GM19395 (cell line): ENCODE measurements around the gene HRH3.

Source experiments
- ATAC-seq: cut with Tn5 transposase; IDR thresholded peaks from one replicate; pipeline ENCODE4 v1.9.1; 2021; ENCODE audit warnings: mild to moderate bottlenecking, moderate library complexity; ENCODE audit not compliant: unreplicated experiment

The HRH3 gene

DNA sequence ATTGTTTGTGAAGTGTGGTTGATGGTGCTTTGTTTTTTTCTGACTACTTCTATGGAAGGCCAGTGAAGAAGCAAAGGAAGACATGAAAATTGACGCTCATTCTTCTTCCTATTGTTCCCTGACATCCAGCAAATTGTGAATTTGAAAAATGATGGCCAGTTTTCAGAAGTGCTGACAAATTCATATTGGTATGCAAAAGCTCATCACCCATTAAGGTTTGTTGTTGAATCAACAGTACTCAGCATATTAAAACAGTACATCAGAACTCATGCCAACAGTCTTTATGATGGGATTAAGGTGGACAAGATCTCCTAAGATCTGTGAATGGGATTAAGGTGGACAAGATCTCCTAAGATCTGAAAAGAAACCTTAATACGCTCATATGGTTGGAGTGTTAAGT is 38.3 kb downstream of the HRH3 start:
- no peak for ATAC-seq

DNA sequence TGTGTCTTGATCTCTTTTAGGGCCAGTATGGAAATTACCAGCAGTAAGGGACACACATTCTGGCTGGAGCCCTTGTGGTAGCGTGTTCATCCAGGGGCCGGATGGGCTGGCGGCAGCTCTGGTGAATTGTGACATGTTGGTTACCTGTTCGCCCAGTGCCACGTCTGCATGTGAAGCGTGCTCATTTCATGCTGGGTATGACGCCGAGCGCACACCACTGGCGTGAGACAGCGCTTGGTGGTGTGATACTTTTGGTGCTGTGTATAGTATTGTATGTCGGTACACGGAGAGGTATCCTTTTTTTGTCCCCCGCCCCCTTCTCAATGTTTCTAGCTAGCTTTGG is 40.9 kb downstream of the HRH3 start:
- ATAC-seq = no peak

DNA sequence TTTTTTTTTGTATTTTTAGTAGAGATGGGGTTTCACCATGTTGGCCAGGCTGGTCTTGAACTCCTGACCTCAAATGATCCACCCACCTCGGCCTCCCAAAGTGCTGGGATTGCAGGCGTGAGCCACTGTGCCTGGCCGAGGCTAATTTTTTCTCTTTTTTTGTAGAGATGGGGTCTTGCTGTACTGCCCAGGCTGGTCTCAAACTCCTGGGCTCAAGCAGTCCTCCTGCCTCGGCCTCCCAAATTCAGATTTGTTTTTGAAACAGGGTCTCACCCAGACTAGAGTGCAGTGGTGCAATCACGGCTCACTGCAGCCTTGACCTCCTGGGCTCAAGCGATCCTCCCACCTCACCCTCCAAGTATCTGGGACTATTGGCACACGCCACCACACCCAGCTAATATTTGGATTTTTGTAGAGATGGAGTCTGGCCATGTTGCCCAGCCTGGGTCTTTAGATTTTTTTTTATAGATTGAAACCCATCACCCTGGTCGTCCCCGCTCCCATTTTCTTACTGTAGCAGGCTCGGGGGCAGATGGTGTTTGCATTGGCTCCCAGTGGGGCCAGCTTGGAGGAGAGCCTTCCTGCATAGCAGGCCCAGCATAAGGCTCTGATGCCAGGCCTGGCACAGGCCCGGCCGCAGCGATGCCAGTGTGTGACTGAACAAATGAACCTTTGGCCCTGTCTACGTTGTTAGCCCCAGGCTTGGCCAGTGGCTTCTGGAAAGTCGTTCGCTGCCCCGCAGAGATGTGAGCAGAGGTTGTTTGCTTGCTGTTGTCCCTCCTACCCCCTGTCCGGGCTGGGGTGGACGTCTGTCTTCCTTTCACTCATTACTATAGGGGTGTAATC is 41.5 kb downstream of the HRH3 start:
- ATAC-seq = no peak

DNA sequence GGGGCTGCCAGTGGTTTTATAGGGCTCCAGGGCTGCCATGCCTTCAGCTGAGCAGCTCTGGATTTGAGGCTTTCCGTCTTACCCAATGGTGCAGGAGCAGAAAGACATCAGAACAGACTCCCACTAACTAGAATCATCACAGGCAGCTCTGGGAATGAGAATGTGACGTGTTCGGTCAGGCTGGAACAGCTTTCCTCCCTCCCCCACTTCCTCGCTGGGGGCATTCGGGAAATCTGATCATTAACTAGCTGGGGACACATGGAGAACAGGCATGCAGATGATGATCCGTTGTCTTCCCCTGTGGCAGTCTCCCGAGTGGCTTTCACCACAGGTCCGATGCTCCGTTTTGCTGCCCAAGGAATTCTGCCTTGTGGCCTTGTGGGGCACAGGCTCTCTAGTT is 42.8 kb downstream of the HRH3 start:
- no peak for ATAC-seq

DNA sequence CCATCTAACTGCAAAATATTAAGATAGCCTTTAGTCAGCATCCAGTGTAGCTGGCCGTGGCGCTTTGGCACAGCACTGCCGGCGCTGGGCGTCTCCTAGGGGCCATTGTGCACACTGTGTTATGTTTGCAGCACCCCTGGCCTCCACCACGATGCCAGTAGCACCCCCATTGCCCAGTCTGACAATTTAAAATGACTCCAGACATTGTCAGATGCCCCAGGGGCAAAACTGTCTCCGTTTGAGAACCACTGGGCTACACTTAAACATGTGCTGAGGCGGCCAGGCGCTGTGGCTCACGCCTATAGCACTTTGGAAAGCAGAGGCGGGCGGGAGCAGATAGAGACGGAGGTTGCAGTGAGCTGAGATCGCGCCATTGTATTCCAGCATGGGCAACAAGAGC is 43.2 kb downstream of the HRH3 start:
- no peak for ATAC-seq

DNA sequence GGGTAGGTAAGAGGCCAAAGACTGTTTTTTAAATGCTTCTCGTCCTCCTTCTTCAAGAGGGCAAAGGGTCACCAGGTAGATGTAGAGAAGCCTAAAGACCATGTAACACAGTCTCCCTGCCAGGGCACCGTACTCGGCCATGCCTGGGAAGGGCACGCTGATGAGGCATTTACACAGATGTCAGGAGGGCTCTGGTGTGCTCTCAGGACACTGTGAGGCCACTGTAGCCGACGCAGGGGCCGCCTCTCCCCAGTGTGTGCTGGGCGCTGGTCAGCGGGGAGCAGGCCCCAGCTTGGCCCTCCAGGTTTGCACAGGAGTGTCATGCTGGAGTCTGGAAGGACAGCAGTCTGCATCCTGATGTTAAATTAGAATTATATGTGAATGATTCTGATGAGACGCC is 44.4 kb downstream of the HRH3 start:
- ATAC-seq = no peak

DNA sequence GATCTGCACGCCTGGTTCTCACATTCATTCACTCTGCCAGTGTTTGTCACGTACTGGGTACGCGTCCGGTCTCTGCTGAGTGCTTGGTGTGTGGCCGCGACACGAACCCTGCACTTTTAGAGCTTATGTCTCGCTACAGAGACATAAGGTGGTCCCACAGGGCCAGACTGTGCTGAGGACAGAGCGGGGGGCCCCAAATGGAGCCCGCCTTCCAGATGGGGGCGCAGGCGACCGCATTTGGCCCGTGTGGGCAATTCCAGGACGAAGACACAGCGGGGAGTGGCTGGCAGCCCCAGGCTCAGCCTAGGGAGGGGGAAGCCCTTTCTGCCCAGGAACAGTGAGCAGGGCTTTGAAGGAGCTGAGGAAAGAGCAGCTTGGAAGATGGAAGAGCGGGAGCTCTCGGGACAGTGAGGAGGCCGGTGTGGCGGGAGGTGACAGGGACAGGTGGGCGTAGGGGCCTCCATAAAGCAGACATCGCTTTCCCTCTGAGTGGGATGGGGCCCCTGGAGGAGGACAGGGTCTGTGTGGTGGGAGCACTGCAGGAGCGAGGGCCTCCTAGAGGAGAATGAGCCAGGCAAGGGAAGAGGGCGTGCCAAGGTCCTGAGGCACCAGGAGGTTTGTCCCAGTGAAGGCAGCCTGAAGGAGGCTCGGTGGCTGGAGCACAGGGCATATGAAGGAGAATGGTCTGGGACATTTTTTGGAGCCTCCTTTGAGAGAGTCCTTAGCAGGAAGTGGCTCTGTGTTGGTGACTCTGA is 45.0 kb downstream of the HRH3 start:
- ATAC-seq = no peak

DNA sequence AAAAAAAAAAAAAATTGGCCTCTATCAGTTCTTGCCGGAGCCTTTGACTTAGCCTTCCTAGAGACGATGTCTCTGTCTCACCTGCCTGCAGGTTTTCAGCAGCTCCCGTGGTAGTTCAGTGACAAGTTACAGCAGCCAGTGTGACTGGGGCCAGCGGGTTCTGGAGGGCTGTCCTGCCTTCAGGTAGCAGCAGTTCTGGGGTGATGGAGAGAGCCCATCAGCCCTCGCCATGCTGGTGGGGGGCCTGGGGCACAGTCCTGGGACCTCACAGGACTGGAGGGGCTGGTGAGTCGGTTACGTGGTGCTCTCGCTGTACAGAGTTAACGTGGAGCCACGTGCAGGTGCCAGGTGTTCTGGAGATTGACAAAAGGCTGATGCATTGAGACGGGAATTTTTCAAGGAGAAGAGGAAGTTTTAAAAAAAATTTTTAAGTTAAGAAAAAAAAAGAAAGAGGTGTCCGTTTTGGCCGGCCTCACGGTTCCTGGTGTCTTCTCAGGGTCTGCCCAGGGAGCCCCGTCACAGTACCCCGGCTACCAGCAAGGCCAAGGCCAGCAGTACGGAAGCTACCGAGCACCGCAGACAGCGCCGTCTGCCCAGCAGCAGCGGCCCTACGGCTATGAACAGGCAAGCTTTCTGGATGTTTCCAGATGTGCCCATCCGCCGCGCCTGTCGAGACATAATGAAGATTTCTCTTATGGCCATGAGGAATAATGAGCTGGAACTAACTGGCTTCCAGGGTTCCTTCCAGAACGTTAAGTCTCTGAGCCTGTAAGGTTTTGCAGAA is 45.9 kb downstream of the HRH3 start:
- ATAC-seq = no peak

DNA sequence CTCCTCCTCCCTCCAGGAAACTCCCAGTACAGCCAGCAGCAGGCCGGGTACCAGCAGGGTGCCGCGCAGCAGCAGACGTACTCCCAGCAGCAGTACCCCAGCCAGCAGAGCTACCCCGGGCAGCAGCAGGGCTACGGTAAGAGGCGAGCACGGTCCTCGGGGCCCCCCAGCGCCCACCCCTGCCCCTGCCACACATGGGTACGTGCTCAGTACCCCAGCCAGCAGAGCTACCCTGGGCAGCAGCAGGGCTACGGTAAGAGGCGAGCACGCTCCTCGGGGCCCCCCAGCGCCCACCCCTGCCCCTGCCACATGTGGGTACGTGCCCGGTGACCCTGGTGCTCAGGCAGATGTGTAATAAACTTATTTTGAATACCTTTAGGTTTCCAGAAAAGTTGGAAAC is 47.4 kb downstream of the HRH3 start:
- ATAC-seq = no peak

DNA sequence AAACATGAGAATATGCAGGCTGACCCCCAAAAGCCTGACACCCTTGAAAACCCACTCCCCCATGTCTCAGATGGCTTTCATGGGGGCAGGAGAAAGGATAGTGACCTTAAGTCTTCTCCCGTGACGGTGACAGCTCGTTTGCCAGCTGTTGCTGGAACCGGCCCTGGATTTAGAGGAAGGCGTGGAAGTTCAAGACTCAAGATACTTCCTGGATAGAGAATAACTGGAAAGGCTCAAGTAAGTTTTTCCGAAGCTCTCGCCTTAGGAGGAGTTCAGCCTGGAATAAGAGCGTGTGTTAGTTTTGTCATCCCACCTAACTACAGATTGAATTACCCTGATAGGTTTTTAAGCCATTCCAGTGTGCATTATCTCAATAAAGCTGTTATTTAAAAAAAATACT is 48.8 kb downstream of the HRH3 start:
- no peak for ATAC-seq

DNA sequence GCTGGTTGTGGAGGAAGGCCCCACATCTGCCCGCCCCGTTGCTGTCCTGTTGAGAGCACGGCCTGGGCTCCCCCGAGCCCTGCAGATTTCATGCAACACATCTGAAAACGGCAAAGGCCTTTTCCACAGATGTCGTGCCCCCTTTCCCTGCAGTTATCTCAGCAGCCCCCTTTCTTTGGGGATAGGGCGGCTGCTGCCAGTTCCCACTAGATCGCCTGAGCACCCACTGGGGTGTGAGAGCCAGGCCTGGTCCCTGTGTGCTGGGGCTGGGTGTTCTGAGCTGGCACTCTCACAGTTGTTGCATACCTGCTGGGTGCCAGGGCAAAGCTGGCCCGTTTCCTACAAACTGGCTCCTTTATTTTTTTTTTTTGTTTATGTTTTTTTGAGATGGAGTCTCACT is 49.5 kb downstream of the HRH3 start:
- no peak for ATAC-seq

DNA sequence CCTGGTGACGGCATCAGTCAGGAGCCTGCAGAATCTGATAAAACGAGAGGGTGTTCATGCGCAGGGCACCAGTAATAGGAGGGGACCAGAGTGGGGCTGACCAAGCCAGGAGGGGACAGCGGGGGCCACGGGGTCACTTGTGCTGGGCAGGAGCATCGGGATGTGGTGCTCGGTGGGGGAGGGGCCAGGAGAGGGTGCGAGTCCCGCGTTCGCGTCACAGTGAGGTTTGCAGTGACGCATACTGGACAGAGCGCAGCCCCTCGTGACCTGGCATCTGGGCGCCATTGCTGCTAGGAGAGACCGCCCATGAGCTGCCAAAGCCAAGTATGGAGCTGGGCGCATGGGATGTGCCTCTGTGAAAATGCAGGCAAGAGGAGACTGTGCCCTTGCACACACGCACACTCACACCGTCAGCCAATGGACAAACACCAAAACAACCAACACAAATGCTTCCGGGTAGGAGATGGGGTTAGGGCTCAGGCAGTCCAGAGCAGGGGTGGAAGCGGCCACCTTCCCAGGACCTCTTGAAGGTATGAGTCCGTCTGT is 51.1 kb downstream of the HRH3 start:
- no peak for ATAC-seq

DNA sequence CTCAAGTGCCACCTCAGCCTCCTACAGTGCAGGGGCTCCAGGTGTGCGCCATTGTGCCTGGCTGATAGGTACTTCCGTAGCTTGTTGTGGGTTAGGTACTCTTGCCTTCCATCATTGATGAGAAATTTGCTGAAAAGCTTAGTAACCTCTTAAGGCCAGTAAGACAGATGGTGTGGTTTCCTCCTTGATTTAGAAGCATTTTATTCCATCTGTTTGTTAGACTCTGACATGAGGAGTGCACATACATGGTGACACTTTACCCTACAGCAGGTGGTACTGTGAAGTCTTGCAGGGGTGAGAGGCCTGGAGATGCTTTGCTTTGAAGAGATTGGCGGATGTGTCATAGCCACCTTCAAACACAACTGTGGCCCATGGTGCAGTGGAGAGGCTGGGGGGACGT is 52.0 kb downstream of the HRH3 start:
- ATAC-seq = no peak

DNA sequence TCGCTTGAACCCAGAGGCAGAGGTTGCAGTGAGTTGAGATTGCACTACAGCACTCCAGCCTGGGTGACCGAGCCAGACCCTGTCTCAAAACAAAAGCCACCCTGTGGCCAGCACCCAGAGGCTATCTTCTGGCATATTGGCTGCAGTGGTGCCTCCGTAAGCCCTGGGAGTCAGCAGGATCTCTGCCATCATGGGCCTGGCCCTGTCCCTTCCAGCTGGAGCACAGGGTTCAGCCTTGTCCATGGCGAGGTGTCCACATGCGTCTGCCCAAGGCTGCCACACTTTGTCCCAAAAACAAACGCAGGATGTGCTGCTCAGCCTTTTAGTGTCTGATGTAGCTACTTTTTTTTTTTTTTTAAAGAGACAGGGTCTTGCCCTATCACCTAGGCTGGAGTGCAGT is 52.6 kb downstream of the HRH3 start:
- no peak for ATAC-seq

DNA sequence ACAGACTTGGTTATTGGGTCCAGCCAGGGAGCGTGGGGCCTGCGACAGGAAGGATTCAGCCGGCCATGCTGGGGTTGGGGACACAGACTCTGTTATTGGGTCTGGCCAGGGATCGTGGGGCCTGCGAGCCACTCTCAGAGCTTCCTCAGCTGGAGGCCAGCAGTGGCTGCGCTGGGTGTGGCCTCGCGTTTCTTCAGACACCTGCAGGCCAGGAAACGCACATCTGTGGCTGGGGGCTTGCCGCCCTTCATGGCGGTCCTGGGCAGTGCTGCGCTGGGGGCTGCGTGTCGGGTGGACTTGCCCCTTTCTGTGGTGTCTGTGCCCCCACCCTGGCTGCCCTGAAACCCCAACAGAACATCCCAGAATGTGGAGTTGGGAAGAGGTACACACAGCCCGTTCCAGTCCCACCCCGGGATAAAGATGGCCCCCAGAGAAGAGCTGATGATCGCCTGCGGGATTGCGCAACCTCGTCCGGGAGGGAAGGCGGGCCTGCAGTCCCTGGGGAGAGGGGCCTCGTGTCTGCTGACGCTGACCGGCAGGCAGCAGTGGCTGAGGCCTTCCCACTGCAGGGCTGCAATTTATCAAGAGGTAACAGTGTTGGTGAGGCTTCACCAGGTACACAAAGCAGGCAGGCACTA is 54.2 kb downstream of the HRH3 start:
- no peak for ATAC-seq
